Measurements from ENCODE around the gene TLE4.

Gene TLE4

GRCh38 chr9:79667817-79668436, 96.2 kb downstream of the TLE4 start:
- DNase-seq = no peak

- DNase-seq = no peak
Observed at GRCh38 chr9:79668956-79669355, 97.2 kb downstream of the TLE4 start.

- DNase-seq = no peak
Observed at GRCh38 chr9:79670269-79670961, 98.7 kb downstream of the TLE4 start.

GRCh38 chr9:79671558-79671957, 99.8 kb downstream of the TLE4 start:
- DNase-seq = no peak

GRCh38 chr9:79672236-79672635, 100.5 kb downstream of the TLE4 start:
- no peak for DNase-seq

- no peak for DNase-seq
Observed at GRCh38 chr9:79672891-79673290, 101.1 kb downstream of the TLE4 start.

GRCh38 chr9:79673614-79674013, 101.8 kb downstream of the TLE4 start:
- no peak for DNase-seq

- no peak for DNase-seq
Observed at GRCh38 chr9:79674052-79674777, 102.5 kb downstream of the TLE4 start.

GRCh38 chr9:79681576-79681975, 109.8 kb downstream of the TLE4 start:
- DNase-seq = no peak

GRCh38 chr9:79682076-79682736, 110.4 kb downstream of the TLE4 start:
- DNase-seq = no peak

GRCh38 chr9:79684059-79684458, 112.3 kb downstream of the TLE4 start:
- no peak for DNase-seq

GRCh38 chr9:79684711-79685575, 113.2 kb downstream of the TLE4 start:
- no peak for DNase-seq

- no peak for DNase-seq
Observed at GRCh38 chr9:79685577-79685976, 113.8 kb downstream of the TLE4 start.

GRCh38 chr9:79686381-79687130, 114.8 kb downstream of the TLE4 start:
- DNase-seq = no peak

- no peak for DNase-seq
Observed at GRCh38 chr9:79687131-79687447, 115.3 kb downstream of the TLE4 start.

GRCh38 chr9:79688363-79688762, 116.6 kb downstream of the TLE4 start:
- DNase-seq = no peak

GRCh38 chr9:79689576-79689975, 117.8 kb downstream of the TLE4 start:
- DNase-seq = no peak

- DNase-seq = no peak
Observed at GRCh38 chr9:79691496-79691895, 119.7 kb downstream of the TLE4 start.

- no peak for DNase-seq
Observed at GRCh38 chr9:79692857-79693571, 121.2 kb downstream of the TLE4 start.

- DNase-seq = no peak
Observed at GRCh38 chr9:79693750-79694149, 122.0 kb downstream of the TLE4 start.

- DNase-seq = no peak
Observed at GRCh38 chr9:79694208-79694607, 122.4 kb downstream of the TLE4 start.
